HG03103 (cell line): ENCODE results near the gene TMEM63C.

Source experiments
- ATAC-seq: cut with Tn5 transposase; IDR thresholded peaks from one replicate; pipeline ENCODE4 v1.9.1; 2021; ENCODE audit warnings: low read depth; ENCODE audit not compliant: unreplicated experiment

The TMEM63C gene

GRCh38 chr14:77250927-77251326 is 69.3 kb downstream of the TMEM63C start:
- no peak for ATAC-seq

GRCh38 chr14:77251870-77252269 is 70.3 kb downstream of the TMEM63C start:
- no peak for ATAC-seq

- no peak for ATAC-seq
Measured at GRCh38 chr14:77253333-77254190, 72.0 kb downstream of the TMEM63C start.

- ATAC-seq: no peak
Measured at GRCh38 chr14:77256694-77257093, 75.1 kb downstream of the TMEM63C start.

GRCh38 chr14:77257700-77258099 is 76.1 kb downstream of the TMEM63C start:
- ATAC-seq: no peak

- no peak for ATAC-seq
Measured at GRCh38 chr14:77258566-77258965, 77.0 kb downstream of the TMEM63C start.

GRCh38 chr14:77259025-77259715 is 77.6 kb downstream of the TMEM63C start:
- no peak for ATAC-seq

GRCh38 chr14:77260199-77260598 is 78.6 kb downstream of the TMEM63C start:
- ATAC-seq: no peak

- ATAC-seq: no peak
Measured at GRCh38 chr14:77260631-77261030, 79.0 kb downstream of the TMEM63C start.

- ATAC-seq: no peak
Measured at GRCh38 chr14:77264466-77265186, 83.0 kb downstream of the TMEM63C start.

GRCh38 chr14:77265187-77265515 is 83.6 kb downstream of the TMEM63C start:
- ATAC-seq: no peak

GRCh38 chr14:77265561-77266335 is 84.2 kb downstream of the TMEM63C start:
- ATAC-seq: no peak

- ATAC-seq: no peak
Measured at GRCh38 chr14:77266336-77266735, 84.7 kb downstream of the TMEM63C start.

GRCh38 chr14:77267937-77268699 is 86.5 kb downstream of the TMEM63C start:
- no peak for ATAC-seq

GRCh38 chr14:77268989-77269600 is 87.5 kb downstream of the TMEM63C start:
- ATAC-seq: no peak

GRCh38 chr14:77270361-77271112 is 88.9 kb downstream of the TMEM63C start:
- ATAC-seq: no peak

GRCh38 chr14:77271113-77271710 is 89.6 kb downstream of the TMEM63C start, which contains the start of gene NGB:
Gene NGB, minus strand, starts transcription at chr14:77271206. Its CDS starts 269 bp downstream, at chr14:77270937.
- ATAC-seq: no peak

GRCh38 chr14:77272261-77272660 is 90.7 kb downstream of the TMEM63C start:
- no peak for ATAC-seq
